ENCODE measurements around the gene CIPC. TPM values are rescaled to one million over a fixed set of nuclear protein-coding genes. Genes with fewer than 3 reads are reported as not detected.

Gene CIPC
- total and polyA plus RNA-seq, 9 of the 15 experiments (the other 6 are each of a cell fraction or from before 2014, with no cell fraction given): 5.0 to 16.9 (median 10.7) TPM

- TF ChIP-seq PRPF4 (IDR thresholded peaks at IDR 0.05; ENCODE audit: insufficient read depth, low read depth, low read length, poor library complexity, severe bottlenecking): no peak
- TF ChIP-seq ZNF239 (CRISPR knock-in tag; IDR thresholded peaks at IDR 0.05): no peak
- no peak for TF ChIP-seq POLR2B (IDR thresholded peaks at IDR 0.05; ENCODE audit: low read depth, partially characterized antibody)
- TF ChIP-seq FOXK2 (conservative IDR thresholded peaks at IDR 0.05 in 1 of 2, IDR thresholded peaks at IDR 0.05 in 1 of 2; ENCODE audit: low read depth in 2 of 2): no peak
Observed at GRCh38 chr14:77062261-77062660, 35.8 kb upstream of the CIPC start (continued).

GRCh38 chr14:77063571-77064171 is 34.4 kb upstream of the CIPC start:
- in situ Hi-C loops (cut with MboI): loop anchor here (5.0 to 25.0 kb wide), 3 partner anchors 96 to 351 kb away; no protein-coding TSS in a partner anchor
- POLR2A ChIA-PET: interaction anchor here (0.7 kb wide), 1 partner anchor 190 kb away, joined by 3 read pairs; no protein-coding TSS in a partner anchor

More at GRCh38 chr14:77063571-77064171, 34.4 kb upstream of the CIPC start:
- intact Hi-C loops (cut with micrococcal nuclease): no loop called here
- H3K4me2 ChIP-seq (ENCODE audit: insufficient read depth, low read length): no peak overlapping the region
- FAIRE-seq: no peak
- WGBS (ENCODE audit: insufficient coverage, low coverage, missing lambda C conversion rate): 30% methylated on average over 7 of the region's 10 CpGs
- H4K20me1 ChIP-seq (replicated peaks; ENCODE audit: control insufficient read depth, insufficient read depth, low read length): no peaks in the 10 kb centered on the region; the same call in 1 of the 2 replicates
- no peak overlapping the region for H2AFZ ChIP-seq (ENCODE audit: low read depth, low read length)
- H3K9ac ChIP-seq (ENCODE audit: insufficient read depth in 1 of 2, low read depth in 2 of 2, low read length in 2 of 2): no peak overlapping the region
- H3K9me3 ChIP-seq (replicated peaks; ENCODE audit: control insufficient read depth, insufficient read depth, low read depth, low read length): no peaks in the 10 kb centered on the region
- no peak overlapping the region for H3K4me3 ChIP-seq
- H3K79me2 ChIP-seq (ENCODE audit: control insufficient read depth, insufficient read depth, low read length): no peaks in the 10 kb centered on the region
- ATAC-seq: no peak
- H3K4me1 ChIP-seq (replicated peaks in 1 of 2; ENCODE audit: control insufficient read depth in 2 of 2, insufficient read depth in 2 of 2, low read length in 2 of 2): peaks cover 7 to 13% of the 10 kb centered on the region in 2 experiments; a peak in 4 of 5 replicates
- no peak for TF ChIP-seq KLF16 (IDR thresholded peaks at IDR 0.05)
- TF ChIP-seq ESRRA (IDR thresholded peaks at IDR 0.05; ENCODE audit: borderline replicate concordance, low read depth): peak; percentile 80; the same call in 1 of the 2 replicates
- no peak overlapping the region for H3K27ac ChIP-seq (ENCODE audit: extremely low read depth, low read depth, low read length)
- peaks cover 0 to 6% of the 10 kb centered on the region in 2 experiments; a peak in 2 of 5 replicates for H3K27me3 ChIP-seq (ENCODE audit: control insufficient read depth in 2 of 2, insufficient read depth in 2 of 2, low read length in 2 of 2)
- CTCF ChIA-PET (ENCODE audit: low intra/inter-chr PET ratio): interaction anchor here (1.2 kb wide), 1 partner anchor 10 kb away, joined by 3 read pairs; no protein-coding TSS in a partner anchor
- H3K36me3 ChIP-seq (ENCODE audit: control insufficient read depth, insufficient read depth, low read length): no peaks in the 10 kb centered on the region
- no peak for DNase-seq (ENCODE audit: extremely low read depth in 1 of 4, low spot score in 3 of 4)
- H3K9me1 ChIP-seq (ENCODE audit: control insufficient read depth, insufficient read depth, low read length): no peaks in the 10 kb centered on the region
- BruUV-seq (replicated peaks): no TSS peak
